Panc1 (cell line): ENCODE measurements around the gene MIA2. TPM values are rescaled to one million over a fixed set of nuclear protein-coding genes. Genes with fewer than 3 reads are reported as not detected.

Experiments used
- ATAC-seq: fragments of 200-7000 bp; cut with Tn5 transposase; 2 replicates; pipeline ENCODE4 v1.9.1; 2020; ENCODE audit warnings: mild to moderate bottlenecking, moderate library complexity
- BruUV-seq: library from RNA; stranded (reverse); fragments of 400-500 nt; replicated peaks from 2 replicates; lab custom pipeline; 2021; lab: Mats Ljungman, UMichigan
- CTCF ChIA-PET: fragments of 300-600 bp; sonication (Branson Sonifier 250); formaldehyde crosslinking; loops from one replicate; lab custom pipeline; 2022; ENCODE audit warnings: antibody characterized with exemption; lab: Charles Lee
- POLR2A ChIA-PET: fragments of 300-600 bp; sonication (Branson Sonifier 250); formaldehyde crosslinking; loops from one replicate; lab custom pipeline; 2022; ENCODE audit warnings: antibody characterized with exemption; lab: Charles Lee
- DNase-seq: peaks from one replicate; pipeline ENCODE4 v3.0.0-alpha.2; 2010; ENCODE audit warnings: low read depth, low spot score
- H3K27ac ChIP-seq: 2 replicates; pipeline ENCODE4 v1.5.1; 2011; ENCODE audit warnings: mild to moderate bottlenecking, low read length, inconsistent platforms
- H3K27me3 ChIP-seq: fragments of 200-500 bp; sonication (Bioruptor generic); 2 replicates; pipeline ENCODE4 v1.6.0; 2014; ENCODE audit warnings: low read length, inconsistent platforms; ENCODE audit not compliant: control insufficient read depth, insufficient read depth
- H3K36me3 ChIP-seq: fragments of 200-500 bp; sonication (Bioruptor generic); 2 replicates; pipeline ENCODE4 v1.5.1; 2014; ENCODE audit warnings: inconsistent platforms, mild to moderate bottlenecking, low read length, moderate library complexity; ENCODE audit not compliant: control insufficient read depth, insufficient read depth
- H3K4me1 ChIP-seq: 2 replicates; pipeline ENCODE4 v1.5.1; 2011; ENCODE audit warnings: inconsistent platforms, mild to moderate bottlenecking, low read length, moderate library complexity; ENCODE audit not compliant: control insufficient read depth, insufficient read depth
- H3K4me3 ChIP-seq, 2 experiments: 2 replicates each; pipeline ENCODE4 v1.5.1; 2011 to 2012; ENCODE audit warnings: low read depth in 2 of 2, low read length in 2 of 2, mild to moderate bottlenecking in 2 of 2, inconsistent platforms in 1 of 2, moderate library complexity in 1 of 2
- H3K9me3 ChIP-seq: fragments of 200-500 bp; sonication (Bioruptor generic); 2 replicates; pipeline ENCODE4 v1.5.1; 2014; ENCODE audit warnings: low read depth, mild to moderate bottlenecking, inconsistent platforms, low read length, moderate library complexity; ENCODE audit not compliant: control insufficient read depth, insufficient read depth
- POLR2AphosphoS5 ChIP-seq: IDR thresholded peaks from 2 replicates; pipeline ENCODE4 v1.6.1; 2012; ENCODE audit warnings: mild to moderate bottlenecking, low read depth, low read length, moderate library complexity
- SIN3A ChIP-seq: IDR thresholded peaks from 2 replicates; pipeline ENCODE4 v1.6.1; 2012; ENCODE audit warnings: low read depth, mild to moderate bottlenecking, low read length, moderate library complexity, borderline replicate concordance; ENCODE audit not compliant: insufficient read depth
- TCF7L2 ChIP-seq: IDR thresholded peaks from 2 replicates; pipeline ENCODE4 v1.6.1; 2011; ENCODE audit warnings: mild to moderate bottlenecking, low read depth, low read length, inconsistent platforms
- in situ Hi-C: cut with HindIII; loops from 2 replicates; pipeline ENCODE4 v1.10.0; 2016; ENCODE audit warnings: low sequenced_read_pairs, low pct_unique_long_range_greater_than_20kb
- intact Hi-C: fragments of 100-400 bp; cut with micrococcal nuclease; formaldehyde crosslinking; loops from one replicate; pipeline ENCODE4 v1.10.0; 2022; ENCODE audit not compliant: unreplicated experiment
- total RNA-seq: library from RNA; stranded (reverse); gene quantifications from one replicate; pipeline ENCODE4 v1.2.1, GENCODE V29; 2021; ENCODE audit not compliant: unreplicated experiment
- TF ChIP-seq, protein P1 (sequence below): fragments of 450-650 bp; IDR thresholded peaks from 2 replicates; pipeline ENCODE4 v1.5.1; 2017; ENCODE audit warnings: mild to moderate bottlenecking
- TF ChIP-seq, protein P2 (sequence below), 2 experiments: IDR thresholded peaks; 2 replicates each; pipeline ENCODE4 v1.6.1; 2011 to 2012; ENCODE audit warnings: low read depth in 2 of 2, control low read depth in 1 of 2, low read length in 1 of 2, mild to moderate bottlenecking in 1 of 2, moderate library complexity in 1 of 2; ENCODE audit not compliant: insufficient read depth in 1 of 2

Gene MIA2
- total RNA-seq, 1 experiment from 2014 or later: 19.2 TPM

DNA sequence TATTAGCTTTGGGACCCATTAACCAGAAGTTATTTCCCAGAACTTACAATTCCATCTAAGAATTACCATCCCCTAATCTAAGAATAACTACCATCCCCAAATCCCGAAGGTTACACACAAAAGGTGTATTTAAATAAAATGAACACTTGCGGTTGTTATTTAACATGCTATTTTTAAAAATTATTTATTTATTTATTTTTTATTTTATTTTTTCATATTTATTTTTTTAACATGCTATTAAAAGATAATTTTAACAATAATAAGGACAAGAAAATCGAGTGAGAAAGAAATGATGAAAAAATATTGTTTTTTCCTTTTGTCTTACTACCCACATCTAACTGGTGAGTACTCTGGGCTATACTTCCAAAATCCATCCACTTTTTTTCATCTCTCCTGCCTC lies 192.2 kb downstream of the MIA2 start:
- DNase-seq: no peak
- Histone ChIP-seq H3K9me3 (no peaks in the 10 kb centered on the region), H3K27ac (no peak overlapping the region), H3K27me3 (no peaks in the 10 kb centered on the region), H3K36me3 (no peaks in the 10 kb centered on the region), H3K4me3 (no peak overlapping the region), H3K4me1 (peaks cover 14% of the 10 kb centered on the region)
- ATAC-seq: no peak
- POLR2A ChIA-PET: interaction anchor here (0.5 kb wide), 1 partner anchor 28 kb away, joined by 3 read pairs; no protein-coding TSS in a partner anchor
- intact Hi-C loops (no loop called here), in situ Hi-C loops (no loop called here)
- BruUV-seq: no TSS peak
- TF ChIP-seq, protein P1, sequence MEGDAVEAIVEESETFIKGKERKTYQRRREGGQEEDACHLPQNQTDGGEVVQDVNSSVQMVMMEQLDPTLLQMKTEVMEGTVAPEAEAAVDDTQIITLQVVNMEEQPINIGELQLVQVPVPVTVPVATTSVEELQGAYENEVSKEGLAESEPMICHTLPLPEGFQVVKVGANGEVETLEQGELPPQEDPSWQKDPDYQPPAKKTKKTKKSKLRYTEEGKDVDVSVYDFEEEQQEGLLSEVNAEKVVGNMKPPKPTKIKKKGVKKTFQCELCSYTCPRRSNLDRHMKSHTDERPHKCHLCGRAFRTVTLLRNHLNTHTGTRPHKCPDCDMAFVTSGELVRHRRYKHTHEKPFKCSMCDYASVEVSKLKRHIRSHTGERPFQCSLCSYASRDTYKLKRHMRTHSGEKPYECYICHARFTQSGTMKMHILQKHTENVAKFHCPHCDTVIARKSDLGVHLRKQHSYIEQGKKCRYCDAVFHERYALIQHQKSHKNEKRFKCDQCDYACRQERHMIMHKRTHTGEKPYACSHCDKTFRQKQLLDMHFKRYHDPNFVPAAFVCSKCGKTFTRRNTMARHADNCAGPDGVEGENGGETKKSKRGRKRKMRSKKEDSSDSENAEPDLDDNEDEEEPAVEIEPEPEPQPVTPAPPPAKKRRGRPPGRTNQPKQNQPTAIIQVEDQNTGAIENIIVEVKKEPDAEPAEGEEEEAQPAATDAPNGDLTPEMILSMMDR: no peak
- TF ChIP-seq TCF7L2: no peak
- TF ChIP-seq, protein P2, sequence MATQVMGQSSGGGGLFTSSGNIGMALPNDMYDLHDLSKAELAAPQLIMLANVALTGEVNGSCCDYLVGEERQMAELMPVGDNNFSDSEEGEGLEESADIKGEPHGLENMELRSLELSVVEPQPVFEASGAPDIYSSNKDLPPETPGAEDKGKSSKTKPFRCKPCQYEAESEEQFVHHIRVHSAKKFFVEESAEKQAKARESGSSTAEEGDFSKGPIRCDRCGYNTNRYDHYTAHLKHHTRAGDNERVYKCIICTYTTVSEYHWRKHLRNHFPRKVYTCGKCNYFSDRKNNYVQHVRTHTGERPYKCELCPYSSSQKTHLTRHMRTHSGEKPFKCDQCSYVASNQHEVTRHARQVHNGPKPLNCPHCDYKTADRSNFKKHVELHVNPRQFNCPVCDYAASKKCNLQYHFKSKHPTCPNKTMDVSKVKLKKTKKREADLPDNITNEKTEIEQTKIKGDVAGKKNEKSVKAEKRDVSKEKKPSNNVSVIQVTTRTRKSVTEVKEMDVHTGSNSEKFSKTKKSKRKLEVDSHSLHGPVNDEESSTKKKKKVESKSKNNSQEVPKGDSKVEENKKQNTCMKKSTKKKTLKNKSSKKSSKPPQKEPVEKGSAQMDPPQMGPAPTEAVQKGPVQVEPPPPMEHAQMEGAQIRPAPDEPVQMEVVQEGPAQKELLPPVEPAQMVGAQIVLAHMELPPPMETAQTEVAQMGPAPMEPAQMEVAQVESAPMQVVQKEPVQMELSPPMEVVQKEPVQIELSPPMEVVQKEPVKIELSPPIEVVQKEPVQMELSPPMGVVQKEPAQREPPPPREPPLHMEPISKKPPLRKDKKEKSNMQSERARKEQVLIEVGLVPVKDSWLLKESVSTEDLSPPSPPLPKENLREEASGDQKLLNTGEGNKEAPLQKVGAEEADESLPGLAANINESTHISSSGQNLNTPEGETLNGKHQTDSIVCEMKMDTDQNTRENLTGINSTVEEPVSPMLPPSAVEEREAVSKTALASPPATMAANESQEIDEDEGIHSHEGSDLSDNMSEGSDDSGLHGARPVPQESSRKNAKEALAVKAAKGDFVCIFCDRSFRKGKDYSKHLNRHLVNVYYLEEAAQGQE (IDR thresholded peaks at IDR 0.05; ENCODE audit: insufficient read depth in 1 of 2, low read depth in 2 of 2, low read length in 1 of 2): no peak
- no peak for TF ChIP-seq SIN3A
- TF ChIP-seq POLR2AphosphoS5: no peak
- CTCF ChIA-PET: interaction anchor here (0.5 to 0.6 kb wide), 3 partner anchors 19 to 194 kb away, joined by 3 read pairs; no protein-coding TSS in a partner anchor

DNA sequence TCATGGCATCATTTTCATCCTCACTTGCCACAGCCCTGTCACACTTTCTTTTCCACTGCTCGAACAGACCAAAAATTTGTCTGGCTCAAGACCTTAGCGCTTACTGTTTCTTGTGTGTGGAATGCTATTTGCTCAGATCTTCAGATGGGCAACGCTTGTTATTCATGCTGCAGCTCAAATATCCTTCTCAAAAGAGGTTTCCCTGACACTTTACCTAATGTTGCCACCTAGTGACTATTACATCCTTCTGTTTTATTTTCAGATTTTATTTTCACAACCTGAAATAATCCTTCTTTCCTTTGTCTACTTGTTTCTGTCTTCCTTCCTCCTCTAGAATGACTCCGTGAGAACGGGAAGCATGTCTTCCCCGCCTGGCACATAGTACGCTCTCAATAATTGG lies 192.9 kb downstream of the MIA2 start:
- peaks cover 14% of the 10 kb centered on the region for H3K4me1 ChIP-seq
- DNase-seq (peak; percentile 17), ATAC-seq (no peak)
- intact Hi-C loops: no loop called here
- H3K4me3 ChIP-seq: no peak overlapping the region
- BruUV-seq: no TSS peak
- H3K27ac ChIP-seq: no peak overlapping the region
- no peaks in the 10 kb centered on the region for H3K27me3 ChIP-seq
- in situ Hi-C loops: no loop called here
- no peaks in the 10 kb centered on the region for H3K9me3 ChIP-seq
- TF ChIP-seq SIN3A: no peak
- TF ChIP-seq, protein P1: peak; percentile 47
- POLR2A ChIA-PET: interaction anchor here (0.6 kb wide), 1 partner anchor 10 kb away, joined by 4 read pairs; no protein-coding TSS in a partner anchor
- no peaks in the 10 kb centered on the region; the same call in 1 of the 2 replicates for H3K36me3 ChIP-seq
- CTCF ChIA-PET: interaction anchor here (0.5 to 0.6 kb wide), 3 partner anchors 19 to 194 kb away, joined by 3 read pairs; no protein-coding TSS in a partner anchor
